Measurements from ENCODE around the gene SEMA6A.

GRCh38 chr5:116543501-116543900, 31.1 kb downstream of the SEMA6A start:
- TF ChIP-seq CTCF (conservative IDR thresholded peaks at IDR 0.05; ENCODE audit: low read depth in 2 of 2) (no peak), CREB1 (CRISPR knock-in tag; IDR thresholded peaks at IDR 0.05; ENCODE audit: low read depth) (no peak)

Data from GM23338 (cell line).